Stomach (tissue), 4 donors: ENCODE data around the gene MYO9A.

Experiments
- CTCF ChIP-seq, 7 experiments: fragments of 450-650 bp in 4 of 7; fragments of 200-600 bp in 3 of 7; sonication (generic) in 3 of 7; IDR thresholded peaks; one replicate each; pipeline ENCODE4 v1.5.1; 2016 to 2019; ENCODE audit warnings: antibody characterized with exemption in 7 of 7, control low read depth in 2 of 7, mild to moderate bottlenecking in 1 of 7
- EP300 ChIP-seq: sonication (generic); formaldehyde crosslinking; IDR thresholded peaks from one replicate; pipeline ENCODE4 v1.6.1; 2017; ENCODE audit warnings: antibody characterized with exemption

GRCh38 chr15:71800835-71801745, 316.9 kb downstream of the MYO9A start:
- peak in 5 of 7 experiments; percentile 75 to 86 (median 80) for TF ChIP-seq CTCF (IDR thresholded peaks at IDR 0.05)
- no peak for TF ChIP-seq EP300
